Stimulated activated CD8-positive, alpha-beta memory T cell treated with anti-CD3 and anti-CD28 coated beads, Interleukin-4, amount 100 ng/mL, for 1 hour (primary cell): ENCODE data around the gene RAB5B.
"Not testable (repeated sequence)": the region's sequence is repeated elsewhere in the genome, so short reads cannot be mapped to it uniquely, and the experiment has no call there.

Source experiments
- DNase-seq, 2 donors: peaks; one replicate each; pipeline ENCODE4 v3.0.0-alpha.2; 2020; ENCODE audit warnings: low read depth in 2 of 2, low spot score in 1 of 2

The RAB5B gene

DNA sequence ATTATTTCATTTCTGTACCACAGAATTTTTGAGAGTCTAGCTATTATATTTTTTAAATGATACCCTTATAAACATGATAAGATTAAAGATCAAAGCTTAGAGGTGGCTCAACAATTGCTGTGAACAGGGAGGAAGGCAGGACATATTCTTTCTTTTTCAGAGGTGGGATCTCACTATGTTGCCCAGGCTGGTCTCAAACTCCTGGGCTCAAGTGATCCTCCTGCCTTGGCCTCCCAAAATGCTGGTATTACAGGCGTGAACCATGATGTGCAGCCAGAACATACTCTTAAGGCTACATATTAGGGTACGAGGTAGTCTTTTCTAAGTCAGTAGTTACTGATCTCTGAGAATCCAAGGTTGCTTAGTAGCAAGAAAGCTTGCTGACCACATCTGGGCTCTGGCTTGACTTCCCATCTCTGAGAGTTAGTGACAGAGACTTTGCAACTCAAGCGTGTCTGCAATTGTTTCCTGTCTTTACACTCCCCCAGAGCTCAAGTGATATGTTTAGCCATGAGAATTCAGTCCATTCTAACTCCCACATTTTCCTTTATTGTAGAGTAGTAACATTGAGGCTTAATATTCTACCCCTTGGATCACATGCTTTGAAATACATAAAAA lies 8.6 kb downstream of the RAB5B start:
- DNase-seq, result no peak

GRCh38 chr12:55983232-55983842 lies 9.5 kb downstream of the RAB5B start:
- no peak for DNase-seq

DNA sequence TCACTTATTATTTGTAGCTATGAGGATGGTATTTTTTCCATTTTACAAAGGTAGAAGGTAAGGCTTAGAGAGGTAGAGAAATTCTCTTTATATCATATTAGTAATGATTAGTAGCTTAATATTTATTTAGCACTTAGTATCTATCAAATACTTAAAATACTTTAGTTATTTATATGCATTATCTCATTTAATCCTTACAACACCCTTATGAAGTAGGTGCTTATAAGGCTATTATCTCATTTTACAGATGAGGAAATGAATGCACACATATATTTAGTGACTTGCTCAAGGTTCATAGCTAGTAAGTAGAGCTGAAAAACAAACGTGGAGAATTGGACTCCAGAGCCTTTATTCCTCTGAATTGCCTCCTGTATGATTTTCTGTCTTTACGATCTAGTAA lies 11.0 kb downstream of the RAB5B start:
- no peak for DNase-seq

- DNase-seq, result no peak
Measured at GRCh38 chr12:55985341-55985740, 11.5 kb downstream of the RAB5B start.

GRCh38 chr12:55985976-55986375 lies 12.1 kb downstream of the RAB5B start:
- DNase-seq, result not testable (repeated sequence)

- no peak for DNase-seq
Measured at GRCh38 chr12:55991110-55991509, 17.2 kb downstream of the RAB5B start.

GRCh38 chr12:55993230-55993853 lies 19.5 kb downstream of the RAB5B start:
- no peak for DNase-seq

GRCh38 chr12:55995366-55995765 lies 21.5 kb downstream of the RAB5B start:
- DNase-seq, result no peak

- DNase-seq, result peak; percentile 36 to 45
Measured at GRCh38 chr12:55996201-55996714, 22.4 kb downstream of the RAB5B start.

- DNase-seq, result no peak
Measured at GRCh38 chr12:55996715-55997534, 23.0 kb downstream of the RAB5B start, which contains the start of gene SUOX. Gene SUOX (plus strand): TSS chr12:55997276. CDS start chr12:56002222, 4,946 bp downstream.

- no peak for DNase-seq
Measured at GRCh38 chr12:55997535-55997859, 23.6 kb downstream of the RAB5B start.

GRCh38 chr12:55999522-55999921 lies 25.6 kb downstream of the RAB5B start:
- DNase-seq, result not testable (repeated sequence)

GRCh38 chr12:55999999-56000540 lies 26.2 kb downstream of the RAB5B start:
- not testable (repeated sequence) for DNase-seq

DNA sequence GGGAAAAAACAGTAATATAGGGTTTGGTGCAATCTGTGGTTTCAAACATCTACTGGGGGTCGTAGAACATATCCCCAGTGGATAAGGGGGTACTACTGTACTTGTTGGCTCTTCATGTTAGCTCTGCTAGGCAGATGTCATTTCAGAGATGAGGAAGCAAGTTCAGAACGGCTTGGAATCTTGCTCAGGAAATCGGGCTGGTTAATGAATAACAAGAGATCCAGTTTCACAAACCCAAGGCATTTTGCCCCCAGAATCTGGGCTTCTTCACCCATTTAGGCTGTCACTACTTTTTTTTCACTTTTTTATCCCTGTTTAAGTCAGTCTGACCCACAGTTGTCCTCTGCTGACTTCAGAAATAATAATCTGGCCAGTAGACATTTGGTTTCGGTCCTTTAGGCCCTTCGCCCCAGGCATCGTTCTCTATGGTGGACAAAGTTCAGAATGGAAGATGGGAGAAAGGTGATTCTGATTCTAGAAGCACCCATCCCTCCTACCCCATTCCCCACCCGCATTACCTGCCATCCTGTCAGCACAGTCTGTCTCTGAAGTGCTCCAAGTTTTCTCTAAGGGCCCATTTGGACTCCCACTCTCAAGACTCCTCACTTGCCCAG lies 27.7 kb downstream of the RAB5B start:
- DNase-seq, result no peak

DNA sequence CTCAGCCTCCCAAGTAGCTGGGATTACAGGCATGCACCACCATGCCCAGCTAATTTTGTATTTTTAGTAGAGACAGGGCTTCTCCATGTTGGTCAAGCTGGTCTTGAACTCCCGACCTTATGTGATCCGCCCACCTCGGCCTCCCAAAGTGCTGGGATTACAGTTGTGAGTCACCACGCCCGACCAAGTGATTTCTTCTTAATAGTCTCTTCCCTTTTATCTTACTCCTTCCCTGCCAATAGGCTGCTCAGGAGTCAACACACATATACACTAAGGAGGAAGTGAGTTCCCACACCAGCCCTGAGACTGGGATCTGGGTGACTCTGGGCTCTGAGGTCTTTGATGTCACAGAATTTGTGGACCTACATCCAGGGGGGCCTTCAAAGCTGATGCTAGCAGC lies 29.5 kb downstream of the RAB5B start:
- DNase-seq, result not testable (repeated sequence)

DNA sequence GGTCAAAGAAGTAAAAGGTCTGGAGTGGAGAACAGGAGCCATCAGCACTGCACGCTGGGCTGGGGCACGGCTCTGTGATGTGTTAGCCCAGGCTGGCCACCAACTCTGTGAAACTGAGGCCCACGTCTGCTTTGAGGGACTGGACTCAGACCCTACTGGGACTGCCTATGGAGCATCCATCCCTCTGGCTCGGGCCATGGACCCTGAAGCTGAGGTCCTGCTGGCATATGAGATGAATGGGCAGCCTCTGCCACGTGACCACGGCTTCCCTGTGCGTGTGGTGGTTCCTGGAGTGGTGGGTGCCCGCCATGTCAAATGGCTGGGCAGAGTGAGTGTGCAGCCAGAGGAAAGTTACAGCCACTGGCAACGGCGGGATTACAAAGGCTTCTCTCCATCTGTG lies 30.3 kb downstream of the RAB5B start:
- no peak for DNase-seq

DNA sequence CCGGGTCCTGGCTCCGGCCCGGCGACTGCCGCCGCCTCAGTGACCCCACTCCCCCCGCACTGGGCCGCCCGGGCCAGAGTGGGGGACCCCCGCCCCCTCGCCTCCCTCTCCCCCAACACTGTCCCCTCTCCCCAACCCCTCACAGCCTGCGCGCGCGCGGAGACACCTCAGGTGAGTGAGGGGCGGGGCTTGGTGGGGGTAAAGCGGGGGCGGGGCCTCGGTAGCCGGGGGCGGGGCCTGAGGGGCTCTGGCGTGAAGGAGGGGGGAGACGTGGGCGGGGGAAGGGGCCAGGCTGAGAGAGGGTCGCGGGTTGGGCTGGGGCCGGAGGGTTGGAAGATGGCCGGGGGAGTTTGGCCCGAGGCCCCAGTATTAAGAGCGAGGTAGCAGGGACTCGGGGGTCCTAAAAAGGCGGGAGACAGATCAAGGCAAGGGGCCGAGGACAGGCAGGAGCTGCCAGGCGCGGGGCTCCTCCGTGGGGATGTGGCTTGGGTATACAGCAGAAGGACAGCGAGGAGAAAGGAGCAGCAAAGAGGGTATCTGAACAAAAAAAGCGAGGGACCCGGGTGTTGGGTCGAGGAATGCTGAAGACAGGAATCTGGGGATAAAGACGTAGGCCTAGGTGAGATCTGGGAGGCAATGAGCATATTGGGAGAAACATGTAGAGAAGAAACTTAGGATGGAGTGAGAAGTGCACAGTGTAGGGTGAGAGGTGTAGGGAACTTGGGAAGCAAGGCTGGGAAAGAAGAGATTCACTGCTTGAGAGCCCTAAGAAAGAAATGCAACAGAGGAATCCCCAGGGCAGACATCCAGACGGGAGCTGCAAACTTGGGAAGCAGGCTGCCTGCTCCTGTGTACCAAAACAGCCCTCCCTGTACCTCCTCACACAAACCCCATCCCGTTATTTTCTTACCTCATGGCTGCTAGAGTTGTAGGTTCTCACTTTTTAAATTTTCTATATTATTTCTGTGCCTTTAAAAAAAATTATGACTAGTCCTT lies 34.0 kb downstream of the RAB5B start:
- peak; percentile 46 to 51 for DNase-seq

GRCh38 chr12:56010111-56010570 lies 36.3 kb downstream of the RAB5B start:
- DNase-seq, result no peak

- DNase-seq, result no peak
Measured at GRCh38 chr12:56011509-56012090, 37.7 kb downstream of the RAB5B start.
